ENCODE measurements around the gene AOPEP. TPM values are rescaled to one million over a fixed set of nuclear protein-coding genes. Genes with fewer than 3 reads are reported as not detected.
A peak's percentile ranks its signal among the peaks of the same experiment; 100 is the strongest.

The AOPEP gene
- total RNA-seq, 1 donor from 2014 or later: 92.3 TPM

- Mint-ChIP-seq H3K36me3 (ENCODE audit: low read depth) (no peaks in the 10 kb centered on the region), H3K9me3 (ENCODE audit: low read depth) (no peaks in the 10 kb centered on the region), H3K27ac (ENCODE audit: unreplicated experiment) (no peak overlapping the region), H3K4me3 (ENCODE audit: unreplicated experiment) (no peak overlapping the region), H3K27me3 (ENCODE audit: low read depth) (no peaks in the 10 kb centered on the region), H3K4me1 (ENCODE audit: low read depth) (peaks cover 32% of the 10 kb centered on the region)
- DNase-seq (ENCODE audit: low spot score): no peak
- TF ChIP-seq, protein P1, sequence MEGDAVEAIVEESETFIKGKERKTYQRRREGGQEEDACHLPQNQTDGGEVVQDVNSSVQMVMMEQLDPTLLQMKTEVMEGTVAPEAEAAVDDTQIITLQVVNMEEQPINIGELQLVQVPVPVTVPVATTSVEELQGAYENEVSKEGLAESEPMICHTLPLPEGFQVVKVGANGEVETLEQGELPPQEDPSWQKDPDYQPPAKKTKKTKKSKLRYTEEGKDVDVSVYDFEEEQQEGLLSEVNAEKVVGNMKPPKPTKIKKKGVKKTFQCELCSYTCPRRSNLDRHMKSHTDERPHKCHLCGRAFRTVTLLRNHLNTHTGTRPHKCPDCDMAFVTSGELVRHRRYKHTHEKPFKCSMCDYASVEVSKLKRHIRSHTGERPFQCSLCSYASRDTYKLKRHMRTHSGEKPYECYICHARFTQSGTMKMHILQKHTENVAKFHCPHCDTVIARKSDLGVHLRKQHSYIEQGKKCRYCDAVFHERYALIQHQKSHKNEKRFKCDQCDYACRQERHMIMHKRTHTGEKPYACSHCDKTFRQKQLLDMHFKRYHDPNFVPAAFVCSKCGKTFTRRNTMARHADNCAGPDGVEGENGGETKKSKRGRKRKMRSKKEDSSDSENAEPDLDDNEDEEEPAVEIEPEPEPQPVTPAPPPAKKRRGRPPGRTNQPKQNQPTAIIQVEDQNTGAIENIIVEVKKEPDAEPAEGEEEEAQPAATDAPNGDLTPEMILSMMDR (IDR thresholded peaks at IDR 0.05): no peak
These were observed 51.5 kb downstream of the AOPEP start for GRCh38 chr9:94778013-94778412.

DNA sequence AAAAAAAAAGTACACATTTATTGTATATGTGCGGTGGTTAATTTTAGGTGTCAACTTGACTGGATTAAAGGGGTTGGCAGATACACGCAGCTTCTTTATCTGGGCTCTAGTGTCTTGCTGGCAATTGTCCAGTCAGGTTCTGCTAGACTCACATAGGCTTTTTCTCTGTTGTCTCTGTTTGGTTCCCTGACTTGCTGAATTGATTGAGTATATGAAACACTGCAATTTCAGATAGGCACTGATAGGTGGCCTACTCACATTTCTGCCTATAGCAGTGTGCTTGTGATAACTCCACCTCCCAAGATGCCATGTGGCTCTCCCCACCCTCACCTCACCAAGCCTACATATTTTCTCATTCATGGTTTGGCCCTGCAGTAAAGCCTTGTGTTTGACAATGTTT is 52.5 kb downstream of the AOPEP start:
- DNase-seq (ENCODE audit: low spot score): no peak
- TF ChIP-seq, protein P1 (IDR thresholded peaks at IDR 0.05): no peak
- peaks cover 35% of the 10 kb centered on the region for H3K4me1 Mint-ChIP-seq (ENCODE audit: low read depth)
- no peaks in the 10 kb centered on the region for H3K36me3 Mint-ChIP-seq (ENCODE audit: low read depth)
- H3K9me3 Mint-ChIP-seq (ENCODE audit: low read depth): no peaks in the 10 kb centered on the region
- no peaks in the 10 kb centered on the region for H3K27me3 Mint-ChIP-seq (ENCODE audit: low read depth)
- H3K4me3 Mint-ChIP-seq (ENCODE audit: unreplicated experiment): no peak overlapping the region
- no peak overlapping the region for H3K27ac Mint-ChIP-seq (ENCODE audit: unreplicated experiment)

- Mint-ChIP-seq H3K36me3 (ENCODE audit: low read depth) (no peaks in the 10 kb centered on the region), H3K9me3 (ENCODE audit: low read depth) (no peaks in the 10 kb centered on the region), H3K4me1 (ENCODE audit: low read depth) (peaks cover 39% of the 10 kb centered on the region), H3K4me3 (ENCODE audit: unreplicated experiment) (no peak overlapping the region), H3K27me3 (ENCODE audit: low read depth) (no peaks in the 10 kb centered on the region), H3K27ac (ENCODE audit: unreplicated experiment) (no peak overlapping the region)
- TF ChIP-seq, protein P1 (IDR thresholded peaks at IDR 0.05): no peak
- no peak for DNase-seq (ENCODE audit: low spot score)
These were observed 53.3 kb downstream of the AOPEP start for GRCh38 chr9:94779693-94780290.

DNA sequence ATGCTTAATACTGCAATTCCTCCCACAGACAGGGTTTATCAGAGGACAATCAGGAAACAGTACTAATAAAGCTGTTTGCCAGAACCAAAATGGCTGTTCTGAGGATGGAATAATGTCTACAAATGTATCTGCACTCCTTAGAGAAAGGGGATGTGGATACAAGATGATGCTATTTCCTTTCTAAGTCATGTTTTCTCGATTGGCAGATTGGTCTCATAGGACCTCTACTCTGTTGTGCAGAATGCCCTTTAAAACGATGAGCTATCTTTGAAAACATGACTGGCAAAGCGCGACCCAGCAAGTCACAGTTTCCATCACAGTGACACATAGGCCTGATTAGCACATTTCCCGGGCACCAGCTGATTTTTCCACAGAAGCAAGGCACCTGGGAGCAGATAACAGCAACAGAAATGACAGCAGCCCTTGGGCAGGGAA is 54.0 kb downstream of the AOPEP start:
- Mint-ChIP-seq H3K4me1 (ENCODE audit: low read depth) (peaks cover 45% of the 10 kb centered on the region), H3K4me3 (ENCODE audit: unreplicated experiment) (no peak overlapping the region), H3K27ac (ENCODE audit: unreplicated experiment) (peak overlapping the region; percentile 85), H3K36me3 (ENCODE audit: low read depth) (no peaks in the 10 kb centered on the region), H3K27me3 (ENCODE audit: low read depth) (no peaks in the 10 kb centered on the region), H3K9me3 (ENCODE audit: low read depth) (no peaks in the 10 kb centered on the region)
- DNase-seq (ENCODE audit: low spot score): no peak
- TF ChIP-seq, protein P1 (IDR thresholded peaks at IDR 0.05): no peak

- Mint-ChIP-seq H3K4me1 (ENCODE audit: low read depth) (peaks cover 50% of the 10 kb centered on the region), H3K36me3 (ENCODE audit: low read depth) (no peaks in the 10 kb centered on the region), H3K27me3 (ENCODE audit: low read depth) (no peaks in the 10 kb centered on the region), H3K27ac (ENCODE audit: unreplicated experiment) (peak overlapping the region; percentile 92), H3K9me3 (ENCODE audit: low read depth) (no peaks in the 10 kb centered on the region), H3K4me3 (ENCODE audit: unreplicated experiment) (no peak overlapping the region)
- no peak for DNase-seq (ENCODE audit: low spot score)
- TF ChIP-seq, protein P1 (IDR thresholded peaks at IDR 0.05): no peak
These were observed 56.0 kb downstream of the AOPEP start for GRCh38 chr9:94782355-94783101.
